Stimulated activated naive CD8-positive, alpha-beta T cell treated with anti-CD3 and anti-CD28 coated beads, Interleukin-15, amount 100 ng/mL, for 72 hours (primary cell): ENCODE data around the gene RCHY1.
"Not testable (repeated sequence)": the region's sequence is repeated elsewhere in the genome, so short reads cannot be mapped to it uniquely, and the experiment has no call there.

Experiments
- ATAC-seq: fragments of 150-1000 bp; cut with Tn5 transposase; 2 replicates; pipeline ENCODE4 v1.10.0; 2021; ENCODE audit warnings: mild to moderate bottlenecking, moderate library complexity
- DNase-seq, 2 donors: peaks; one replicate each; pipeline ENCODE4 v3.0.0; 2021 to 2022
- H3K27ac Mint-ChIP-seq, 2 donors: one replicate each; pipeline ENCODE4 v1.8.0; 2022; ENCODE audit warnings: mild to moderate bottlenecking in 2 of 2, mixed read lengths in 2 of 2, moderate library complexity in 2 of 2
- H3K27me3 Mint-ChIP-seq: one replicate; pipeline ENCODE4 v1.8.0; 2022; ENCODE audit warnings: mixed read lengths
- H3K4me1 Mint-ChIP-seq: one replicate; pipeline ENCODE4 v1.8.0; 2022; ENCODE audit warnings: mild to moderate bottlenecking, mixed read lengths
- H3K4me3 Mint-ChIP-seq, 2 donors: one replicate each; pipeline ENCODE4 v1.8.0; 2022; ENCODE audit warnings: mild to moderate bottlenecking in 2 of 2, mixed read lengths in 2 of 2, moderate library complexity in 1 of 2
- H3K9me3 Mint-ChIP-seq, 2 donors: one replicate each; pipeline ENCODE4 v1.8.0; 2022; ENCODE audit warnings: mixed read lengths in 2 of 2

RCHY1 gene

GRCh38 chr4:75514131-75514948 is at the start of gene RCHY1, which contains the start of gene THAP6:
Gene RCHY1 (minus strand): TSS chr4:75514403. CDS start chr4:75514286, 117 bp downstream.
Gene THAP6 (plus strand): TSS chr4:75514473. CDS start chr4:75515453, 980 bp downstream.
- Mint-ChIP-seq H3K4me3 (peak within 1 kb of the TSS in 1 of 2 donors; percentile 90), H3K27me3 (no peaks in the 10 kb centered on the region), H3K4me1 (peaks cover 36% of the 10 kb centered on the region), H3K27ac (peak within 1 kb of the TSS; percentile 96 to 97), H3K9me3 (peaks cover 7% of the 10 kb centered on the region in 2 donors)
- peak; percentile 88 to 92 for DNase-seq
- peak; percentile 94 for ATAC-seq

GRCh38 chr4:75561789-75562188 is 47.6 kb upstream of the RCHY1 start:
- Mint-ChIP-seq H3K27me3 (peaks cover 11% of the 10 kb centered on the region), H3K4me3 (no peak overlapping the region), H3K4me1 (no peaks in the 10 kb centered on the region), H3K9me3 (no peaks in the 10 kb centered on the region), H3K27ac (no peak overlapping the region)
- ATAC-seq (no peak), DNase-seq (no peak)

GRCh38 chr4:75557696-75558095 is 43.5 kb upstream of the RCHY1 start:
- Mint-ChIP-seq H3K9me3 (no peaks in the 10 kb centered on the region), H3K4me3 (no peak overlapping the region), H3K4me1 (no peaks in the 10 kb centered on the region), H3K27me3 (peaks cover 11% of the 10 kb centered on the region), H3K27ac (no peak overlapping the region)
- no peak for ATAC-seq
- DNase-seq: no peak

GRCh38 chr4:75555294-75556164 is 41.3 kb upstream of the RCHY1 start, which contains the start of gene ODAPH:
Gene ODAPH (plus strand): TSS chr4:75556066. CDS start chr4:75556083, 17 bp downstream.
- Mint-ChIP-seq H3K27ac (no peak within 1 kb of the TSS), H3K4me3 (no peak within 1 kb of the TSS), H3K27me3 (peaks cover 11% of the 10 kb centered on the region), H3K9me3 (no peaks in the 10 kb centered on the region), H3K4me1 (no peaks in the 10 kb centered on the region)
- DNase-seq: peak in 1 of 2 donors; percentile 24
- ATAC-seq: peak; percentile 85

- Mint-ChIP-seq H3K27ac (no peak overlapping the region), H3K4me3 (no peak overlapping the region), H3K9me3 (no peaks in the 10 kb centered on the region), H3K4me1 (no peaks in the 10 kb centered on the region), H3K27me3 (peaks cover 3% of the 10 kb centered on the region)
- no peak for DNase-seq
- no peak for ATAC-seq
Measured at GRCh38 chr4:75552452-75552851, 38.2 kb upstream of the RCHY1 start.

GRCh38 chr4:75549019-75549418 is 34.8 kb upstream of the RCHY1 start:
- no peak overlapping the region for H3K27ac Mint-ChIP-seq
- peak; percentile 54 for ATAC-seq
- no peaks in the 10 kb centered on the region for H3K27me3 Mint-ChIP-seq
- H3K4me1 Mint-ChIP-seq: no peaks in the 10 kb centered on the region
- no peak overlapping the region for H3K4me3 Mint-ChIP-seq
- DNase-seq: no peak
- no peaks in the 10 kb centered on the region for H3K9me3 Mint-ChIP-seq

- no peak overlapping the region for H3K27ac Mint-ChIP-seq
- ATAC-seq (no peak), DNase-seq (no peak)
- no peak overlapping the region for H3K4me3 Mint-ChIP-seq
- H3K27me3 Mint-ChIP-seq: no peaks in the 10 kb centered on the region
- no peaks in the 10 kb centered on the region for H3K9me3 Mint-ChIP-seq
- no peaks in the 10 kb centered on the region for H3K4me1 Mint-ChIP-seq
Measured at GRCh38 chr4:75547647-75548387, 33.6 kb upstream of the RCHY1 start.

- DNase-seq (no peak), ATAC-seq (no peak)
- Mint-ChIP-seq H3K4me3 (no peak overlapping the region), H3K9me3 (no peaks in the 10 kb centered on the region), H3K4me1 (no peaks in the 10 kb centered on the region), H3K27me3 (no peaks in the 10 kb centered on the region), H3K27ac (no peak overlapping the region)
Measured at GRCh38 chr4:75545526-75545925, 31.3 kb upstream of the RCHY1 start.

- DNase-seq (no peak), ATAC-seq (no peak)
- Mint-ChIP-seq H3K9me3 (no peaks in the 10 kb centered on the region), H3K4me3 (no peak overlapping the region), H3K4me1 (no peaks in the 10 kb centered on the region), H3K27ac (peak overlapping the region in 1 of 2 donors; percentile 79), H3K27me3 (no peaks in the 10 kb centered on the region)
Measured at GRCh38 chr4:75544870-75545269, 30.7 kb upstream of the RCHY1 start.

GRCh38 chr4:75544220-75544619 is 30.0 kb upstream of the RCHY1 start:
- not testable (repeated sequence) for H3K4me3 Mint-ChIP-seq, H3K27me3 Mint-ChIP-seq, DNase-seq, ATAC-seq, H3K4me1 Mint-ChIP-seq, H3K27ac Mint-ChIP-seq, H3K9me3 Mint-ChIP-seq

- H3K9me3 Mint-ChIP-seq: no peaks in the 10 kb centered on the region
- H3K27me3 Mint-ChIP-seq: no peaks in the 10 kb centered on the region
- no peak overlapping the region for H3K4me3 Mint-ChIP-seq
- DNase-seq (no peak), ATAC-seq (no peak)
- H3K4me1 Mint-ChIP-seq: no peaks in the 10 kb centered on the region
- H3K27ac Mint-ChIP-seq: no peak overlapping the region
Measured at GRCh38 chr4:75542824-75543223, 28.6 kb upstream of the RCHY1 start.

- not testable (repeated sequence) for H3K4me3 Mint-ChIP-seq, ATAC-seq, H3K27ac Mint-ChIP-seq, DNase-seq, H3K27me3 Mint-ChIP-seq, H3K4me1 Mint-ChIP-seq
- peaks cover 7 to 18% of the 10 kb centered on the region in 2 donors for H3K9me3 Mint-ChIP-seq
Measured at GRCh38 chr4:75537308-75537707, 23.1 kb upstream of the RCHY1 start.

- not testable (repeated sequence) for ATAC-seq, H3K4me3 Mint-ChIP-seq, DNase-seq, H3K27ac Mint-ChIP-seq, H3K4me1 Mint-ChIP-seq, H3K27me3 Mint-ChIP-seq
- H3K9me3 Mint-ChIP-seq: peaks cover 20 to 38% of the 10 kb centered on the region in 2 donors
Measured at GRCh38 chr4:75533926-75534325, 19.7 kb upstream of the RCHY1 start.

- H3K4me1 Mint-ChIP-seq, DNase-seq, H3K27me3 Mint-ChIP-seq, H3K4me3 Mint-ChIP-seq, ATAC-seq, H3K27ac Mint-ChIP-seq: not testable (repeated sequence)
- peaks cover 20 to 38% of the 10 kb centered on the region in 2 donors for H3K9me3 Mint-ChIP-seq
Measured at GRCh38 chr4:75533339-75533887, 19.2 kb upstream of the RCHY1 start.
